NCI-H2081 (cell line): ENCODE measurements around the gene LGALS7.
"Not testable (repeated sequence)": the region's sequence is repeated elsewhere in the genome, so short reads cannot be mapped to it uniquely, and the experiment has no call there.

Experiments used
- DNase-seq, 2 experiments: peaks; one replicate each; lab custom pipeline; 2025; lab: John Stamatoyannopoulos, UW

Gene LGALS7

GRCh38 chr19:38770949-38771275 lies 2.4 kb downstream of the LGALS7 start:
- not testable (repeated sequence) for DNase-seq

GRCh38 chr19:38770228-38770948 lies 2.9 kb downstream of the LGALS7 start:
- DNase-seq: not testable (repeated sequence)

GRCh38 chr19:38769635-38770211 lies 3.6 kb downstream of the LGALS7 start:
- DNase-seq: no peak

GRCh38 chr19:38766276-38767047 lies 6.9 kb downstream of the LGALS7 start:
- DNase-seq: no peak

GRCh38 chr19:38765214-38765613 lies 8.1 kb downstream of the LGALS7 start:
- no peak for DNase-seq

- DNase-seq: no peak
These were observed 9.5 kb downstream of the LGALS7 start for GRCh38 chr19:38763795-38764220.

GRCh38 chr19:38761884-38762389 lies 11.4 kb downstream of the LGALS7 start:
- not testable (repeated sequence) for DNase-seq

GRCh38 chr19:38760805-38761517 lies 12.4 kb downstream of the LGALS7 start:
- DNase-seq: not testable (repeated sequence)

- no peak for DNase-seq
These were observed 13.7 kb downstream of the LGALS7 start for GRCh38 chr19:38759590-38760003.

GRCh38 chr19:38754196-38754595 lies 19.1 kb downstream of the LGALS7 start:
- not testable (repeated sequence) for DNase-seq

- not testable (repeated sequence) for DNase-seq
These were observed 19.5 kb downstream of the LGALS7 start for GRCh38 chr19:38753783-38754182.

- DNase-seq: no peak
These were observed 28.0 kb downstream of the LGALS7 start for GRCh38 chr19:38745316-38745715.

GRCh38 chr19:38744874-38745273 lies 28.4 kb downstream of the LGALS7 start:
- no peak for DNase-seq

- no peak for DNase-seq
These were observed 29.0 kb downstream of the LGALS7 start, which contains the start of gene CAPN12 for GRCh38 chr19:38744298-38744681. Gene CAPN12 (minus strand): TSS chr19:38744474. CDS start chr19:38744165, 309 bp downstream.

GRCh38 chr19:38743394-38744297 lies 29.7 kb downstream of the LGALS7 start:
- no peak for DNase-seq

- DNase-seq: no peak
These were observed 30.4 kb downstream of the LGALS7 start for GRCh38 chr19:38742906-38743305.

- DNase-seq: no peak
These were observed 31.0 kb downstream of the LGALS7 start for GRCh38 chr19:38742296-38742695.

GRCh38 chr19:38741670-38742069 lies 31.6 kb downstream of the LGALS7 start:
- DNase-seq: no peak

- DNase-seq: no peak
These were observed 32.4 kb downstream of the LGALS7 start for GRCh38 chr19:38740932-38741331.

GRCh38 chr19:38740257-38740592 lies 33.1 kb downstream of the LGALS7 start:
- no peak for DNase-seq
